ENCODE measurements around the gene MTAP.

- TF ChIP-seq CTCF (IDR thresholded peaks at IDR 0.05 in 8 of 11, conservative IDR thresholded peaks at IDR 0.05 in 3 of 11) (no peak), POLR2A (IDR thresholded peaks at IDR 0.05) (no peak), POLR2AphosphoS5 (IDR thresholded peaks at IDR 0.05) (no peak)
Measured at GRCh38 chr9:21796768-21797167, 5.7 kb upstream of the MTAP start.
